ENCODE results near the gene CEBPG.

- no peak for TF ChIP-seq CTCF (conservative IDR thresholded peaks at IDR 0.05; ENCODE audit: low read depth, low read length)
- TF ChIP-seq EZH2 (IDR thresholded peaks at IDR 0.05; ENCODE audit: borderline replicate concordance, low read depth, low read length, poor library complexity, severe bottlenecking), result no peak
Observed at GRCh38 chr19:33409906-33410685, 36.6 kb downstream of the CEBPG start.
